ENCODE measurements around the gene TMEM150A.

DNA sequence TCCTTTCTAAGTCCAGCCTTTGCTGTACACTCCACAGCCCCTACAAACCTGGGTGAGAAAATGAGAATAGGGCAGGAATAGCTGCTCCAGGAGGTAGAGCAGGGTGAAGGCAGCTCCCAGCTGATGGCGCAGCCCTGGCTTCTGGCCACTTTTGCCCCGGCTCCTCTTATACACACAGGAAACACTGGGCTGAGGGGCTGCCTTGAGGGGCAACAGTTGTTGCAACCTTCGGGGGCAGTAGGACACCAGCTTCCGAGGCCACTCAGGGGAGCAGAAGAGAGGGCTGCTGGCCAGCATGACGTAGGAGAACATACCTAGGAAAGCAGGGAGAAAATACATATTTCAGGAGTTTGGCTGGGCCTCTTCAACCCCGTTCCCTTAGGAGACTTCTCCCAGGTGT, 49.3 kb downstream of the TMEM150A start:
- no peak for TF ChIP-seq POLR2A (IDR thresholded peaks at IDR 0.05)
- TF ChIP-seq, protein P1, sequence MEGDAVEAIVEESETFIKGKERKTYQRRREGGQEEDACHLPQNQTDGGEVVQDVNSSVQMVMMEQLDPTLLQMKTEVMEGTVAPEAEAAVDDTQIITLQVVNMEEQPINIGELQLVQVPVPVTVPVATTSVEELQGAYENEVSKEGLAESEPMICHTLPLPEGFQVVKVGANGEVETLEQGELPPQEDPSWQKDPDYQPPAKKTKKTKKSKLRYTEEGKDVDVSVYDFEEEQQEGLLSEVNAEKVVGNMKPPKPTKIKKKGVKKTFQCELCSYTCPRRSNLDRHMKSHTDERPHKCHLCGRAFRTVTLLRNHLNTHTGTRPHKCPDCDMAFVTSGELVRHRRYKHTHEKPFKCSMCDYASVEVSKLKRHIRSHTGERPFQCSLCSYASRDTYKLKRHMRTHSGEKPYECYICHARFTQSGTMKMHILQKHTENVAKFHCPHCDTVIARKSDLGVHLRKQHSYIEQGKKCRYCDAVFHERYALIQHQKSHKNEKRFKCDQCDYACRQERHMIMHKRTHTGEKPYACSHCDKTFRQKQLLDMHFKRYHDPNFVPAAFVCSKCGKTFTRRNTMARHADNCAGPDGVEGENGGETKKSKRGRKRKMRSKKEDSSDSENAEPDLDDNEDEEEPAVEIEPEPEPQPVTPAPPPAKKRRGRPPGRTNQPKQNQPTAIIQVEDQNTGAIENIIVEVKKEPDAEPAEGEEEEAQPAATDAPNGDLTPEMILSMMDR (IDR thresholded peaks at IDR 0.05) = no peak

Measured in body of pancreas (tissue), 4 donors.